Skin epidermis (tissue), 12 donors: ENCODE measurements around the gene ORAI2.
"Not testable (repeated sequence)": the region's sequence is repeated elsewhere in the genome, so short reads cannot be mapped to it uniquely, and the experiment has no call there.

Experiments
- H3K27ac ChIP-seq, 21 experiments: fragments of 200-600 bp; sonication (generic) in 11 of 21; one replicate each; pipeline ENCODE4 v1.5.0; 2020; ENCODE audit warnings: mild to moderate bottlenecking in 3 of 21, inconsistent platforms in 2 of 21, moderate library complexity in 2 of 21
- H3K4me3 ChIP-seq, 7 experiments: fragments of 200-600 bp; sonication (generic) in 2 of 7; one replicate each; pipeline ENCODE4 v1.5.0; 2020; ENCODE audit warnings: inconsistent platforms in 2 of 7, mild to moderate bottlenecking in 2 of 7, moderate library complexity in 1 of 7

Gene ORAI2

DNA sequence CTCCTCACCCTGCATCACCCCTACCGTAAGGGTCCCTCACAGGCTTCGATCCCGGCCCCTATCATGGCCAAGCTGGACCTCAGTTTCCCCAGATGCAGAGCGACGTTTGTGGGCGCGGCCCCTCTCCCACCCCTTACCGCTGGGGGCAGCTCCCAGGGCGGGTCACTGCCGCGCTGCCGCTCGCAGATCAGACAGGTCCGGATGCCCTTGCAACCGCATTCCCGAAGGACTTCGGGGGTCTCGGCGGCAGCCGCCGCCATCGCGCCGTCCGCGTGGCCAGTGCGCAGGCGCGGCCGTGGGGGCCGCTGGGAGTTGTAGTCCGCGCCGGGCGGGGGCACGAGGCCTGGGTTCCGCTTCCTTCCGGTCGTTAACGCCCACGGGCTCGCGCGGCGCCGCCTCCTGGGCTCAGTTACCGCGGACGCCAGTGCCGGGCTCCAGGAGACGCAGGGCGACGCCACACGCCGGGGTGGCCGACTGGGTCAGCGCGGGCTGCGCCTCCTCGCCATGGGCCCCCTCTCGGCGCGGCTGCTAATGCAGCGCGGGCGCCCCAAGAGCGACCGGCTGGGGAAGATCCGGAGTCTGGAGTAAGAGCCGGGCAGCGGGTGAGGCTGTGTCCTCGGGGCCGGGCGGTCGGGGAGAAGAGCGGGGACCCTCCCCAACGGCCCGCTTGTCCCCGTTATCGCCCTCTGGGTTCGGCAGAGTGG, 31.4 kb downstream of the ORAI2 start, which contains the start of the genes ALKBH4 and LRWD1:
Gene ALKBH4 (minus strand): TSS at position 287 of the 704 bp plus-strand sequence. CDS start 27 bp downstream, at position 260.
Gene LRWD1 (plus strand): TSS at position 408 of the 704 bp plus-strand sequence. CDS start 97 bp downstream, at position 505.
- Histone ChIP-seq H3K27ac (peak within 1 kb of the TSS; percentile 55 to 93 (median 85)), H3K4me3 (peak within 1 kb of the TSS; percentile 79 to 100 (median 86))

DNA sequence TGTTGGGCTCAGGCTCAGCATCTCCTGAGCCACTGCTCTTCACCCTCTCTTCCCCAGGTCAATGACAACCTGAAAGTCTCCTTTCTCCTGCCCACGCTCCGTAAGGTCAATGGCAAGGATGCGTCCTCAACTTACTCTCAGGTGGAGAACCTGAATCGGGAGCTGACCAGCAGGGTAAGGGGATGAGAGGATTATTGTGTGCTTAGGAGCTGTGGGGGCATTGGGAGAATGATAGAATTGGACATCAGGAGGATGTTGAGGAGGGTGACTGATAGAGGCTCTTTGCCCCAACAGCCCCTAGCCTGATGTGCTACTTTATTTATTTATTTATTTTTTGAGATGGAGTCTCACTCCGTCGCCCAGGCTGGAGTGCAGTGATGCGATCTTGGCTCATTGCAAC, 32.7 kb downstream of the ORAI2 start:
- Histone ChIP-seq H3K4me3 (peak overlapping the region in 1 of 7 experiments; percentile 99), H3K27ac (peak overlapping the region in 1 of 21 experiments; percentile 86)

DNA sequence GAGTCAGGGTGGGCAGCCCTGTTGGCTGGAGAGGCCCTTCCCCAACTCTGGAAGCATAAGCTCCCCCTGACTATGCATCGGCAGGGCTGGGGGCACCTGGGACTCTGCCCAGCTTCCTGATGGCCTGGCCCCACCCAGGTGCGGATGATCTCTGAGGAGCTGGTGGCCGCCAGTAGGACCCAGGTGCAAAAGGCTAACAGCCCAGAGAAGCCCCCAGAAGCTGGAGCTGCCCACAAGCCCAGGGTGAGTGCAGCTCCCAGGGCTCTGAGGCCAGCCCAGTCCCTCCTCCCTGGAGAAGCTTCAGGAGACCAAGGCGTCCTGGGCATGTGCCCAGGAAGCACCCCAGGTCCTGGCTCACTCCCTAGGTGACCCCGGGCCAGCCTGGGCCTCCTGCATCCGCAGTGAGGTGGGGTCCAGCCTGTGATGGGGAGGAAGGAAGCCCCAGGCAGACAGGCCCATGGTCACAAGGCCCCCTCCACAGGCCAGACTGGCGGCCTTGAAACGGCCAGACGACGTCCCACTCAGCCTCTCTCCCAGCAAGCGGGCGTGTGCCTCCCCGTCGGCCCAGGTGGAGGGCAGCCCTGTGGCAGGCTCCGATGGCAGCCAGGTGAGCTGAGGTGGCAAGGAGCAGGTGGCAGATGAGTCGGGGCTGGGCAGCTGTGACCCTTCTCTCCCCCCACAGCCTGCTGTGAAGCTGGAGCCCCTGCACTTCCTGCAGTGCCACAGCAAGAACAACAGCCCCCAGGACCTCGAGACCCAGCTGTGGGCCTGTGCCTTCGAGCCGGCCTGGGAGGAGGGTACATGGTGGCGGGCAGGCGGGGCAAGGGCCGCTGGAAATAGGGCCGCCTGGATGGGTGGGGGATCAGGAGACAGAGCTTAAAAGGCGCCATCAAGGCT, 34.5 kb downstream of the ORAI2 start:
- Histone ChIP-seq H3K27ac (no peak overlapping the region), H3K4me3 (no peak overlapping the region)

DNA sequence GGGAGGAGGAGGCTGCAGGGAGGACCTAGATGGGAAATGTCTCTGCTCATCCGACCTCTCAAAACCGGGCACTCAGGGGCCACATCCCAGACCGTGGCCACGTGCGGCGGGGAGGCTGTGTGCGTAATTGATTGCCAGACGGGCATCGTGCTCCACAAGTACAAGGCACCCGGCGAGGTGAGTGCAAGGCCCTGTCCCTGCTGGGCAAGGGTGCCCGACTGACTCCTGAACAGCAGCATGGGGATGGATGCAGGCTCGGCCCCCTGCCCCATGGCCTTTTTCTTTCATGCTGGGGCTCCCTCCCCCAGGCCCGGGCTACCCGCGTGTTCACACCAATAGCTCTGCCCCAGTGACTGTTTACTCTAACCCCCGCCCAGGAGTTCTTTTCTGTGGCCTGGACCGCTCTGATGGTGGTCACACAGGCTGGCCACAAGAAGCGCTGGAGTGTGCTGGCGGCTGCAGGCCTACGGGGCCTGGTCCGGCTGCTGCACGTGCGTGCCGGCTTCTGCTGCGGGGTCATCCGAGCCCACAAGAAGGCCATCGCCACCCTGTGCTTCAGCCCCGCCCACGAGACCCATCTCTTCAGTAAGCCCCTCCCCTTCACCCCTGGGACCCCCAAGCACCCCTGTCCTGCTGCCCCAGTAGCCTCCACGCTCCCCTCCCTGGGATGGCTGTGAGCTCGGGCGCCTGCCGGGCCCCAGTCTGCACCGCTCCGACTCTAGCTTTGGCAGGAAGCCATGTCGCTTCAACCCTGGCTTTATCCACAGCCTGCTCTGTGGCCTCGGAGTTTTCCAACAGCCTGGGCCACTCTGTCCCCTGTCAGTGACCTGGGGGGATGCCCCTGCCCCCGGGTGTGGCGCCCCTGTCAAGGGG, 35.3 kb downstream of the ORAI2 start:
- H3K4me3 ChIP-seq = no peak overlapping the region
- no peak overlapping the region for H3K27ac ChIP-seq

DNA sequence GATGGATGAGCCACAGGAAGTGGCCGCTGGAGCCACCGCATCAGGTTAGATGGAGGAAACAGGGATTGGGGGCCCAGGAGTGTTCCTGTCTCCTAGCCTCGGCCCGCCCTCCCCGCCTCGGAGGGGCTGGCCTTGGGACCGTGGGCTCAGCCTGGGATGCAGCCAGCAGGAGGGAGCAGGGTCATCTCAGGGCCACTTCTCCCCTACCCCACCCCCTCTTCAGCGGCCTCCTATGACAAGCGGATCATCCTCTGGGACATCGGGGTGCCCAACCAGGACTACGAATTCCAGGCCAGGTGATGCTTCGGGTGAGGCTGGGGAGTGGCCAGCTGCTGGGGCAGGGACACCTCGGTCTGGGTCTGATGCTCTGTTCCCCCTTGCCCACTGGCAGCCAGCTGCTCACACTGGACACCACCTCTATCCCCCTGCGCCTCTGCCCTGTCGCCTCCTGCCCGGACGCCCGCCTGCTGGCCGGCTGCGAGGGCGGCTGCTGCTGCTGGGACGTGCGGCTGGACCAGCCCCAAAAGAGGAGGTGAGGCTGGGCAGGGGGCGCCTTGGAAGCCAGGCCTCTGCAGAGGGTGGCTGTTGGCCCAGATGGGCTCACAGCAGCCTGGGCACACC, 36.1 kb downstream of the ORAI2 start:
- Histone ChIP-seq H3K27ac (no peak overlapping the region), H3K4me3 (no peak overlapping the region)

DNA sequence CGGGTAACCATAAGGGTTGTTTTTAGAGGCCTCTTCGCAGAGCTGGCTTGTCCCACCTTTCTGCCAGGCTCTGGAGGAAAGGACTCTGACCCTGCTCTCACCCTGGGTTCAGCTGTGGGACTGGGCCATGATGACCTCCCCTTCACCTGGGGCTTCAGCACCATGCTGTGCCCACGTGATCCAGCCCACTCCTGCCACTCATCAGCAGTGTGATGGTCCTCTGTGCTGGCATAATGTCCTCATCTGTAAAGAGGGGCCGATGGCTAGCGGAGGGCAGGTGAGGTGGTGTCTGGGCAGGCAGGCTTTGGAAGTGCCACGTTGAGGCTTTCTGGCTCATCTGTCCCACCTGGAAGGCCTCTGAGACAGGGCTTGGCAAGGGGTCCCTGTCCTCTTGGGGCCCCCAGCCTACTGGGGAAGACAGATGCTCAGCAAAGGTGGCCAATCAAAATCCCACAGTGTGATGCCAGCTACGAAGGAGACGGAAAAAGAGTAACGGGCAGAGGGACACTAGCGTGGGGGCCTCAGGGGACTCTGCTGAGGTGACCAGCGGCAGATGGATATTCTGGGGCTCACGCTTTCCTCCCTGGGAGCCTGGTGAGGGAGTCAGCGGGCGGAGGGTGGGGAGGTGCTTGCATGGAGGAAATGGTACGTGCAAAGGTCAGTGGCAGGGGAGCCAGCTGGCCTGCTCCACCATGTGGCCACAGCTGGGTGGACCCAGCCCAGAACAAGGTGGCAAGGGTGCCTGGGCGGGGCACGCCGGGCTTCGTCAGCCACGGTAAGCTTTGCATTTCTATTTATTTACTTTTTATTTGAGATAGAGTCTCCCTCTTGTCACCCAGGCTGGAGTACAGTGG, 36.8 kb downstream of the ORAI2 start:
- Histone ChIP-seq H3K4me3 (no peak overlapping the region), H3K27ac (no peak overlapping the region)

DNA sequence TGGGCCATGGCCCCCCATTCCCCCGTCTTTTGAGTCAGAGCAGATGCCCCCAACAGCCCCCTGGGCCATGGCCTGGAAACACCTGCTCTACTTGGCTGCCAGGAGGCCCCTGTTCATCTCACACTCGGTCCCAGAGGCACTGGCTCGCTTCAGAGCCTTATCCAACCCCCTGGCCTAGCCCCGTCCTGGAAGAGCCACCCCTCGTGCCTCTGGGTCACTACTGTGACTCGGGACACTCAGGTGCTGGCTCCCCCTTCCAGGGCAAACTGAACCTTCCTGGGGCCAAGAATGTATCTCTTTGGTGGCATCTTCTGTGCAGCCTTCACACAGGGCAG, 38.4 kb downstream of the ORAI2 start:
- no peak overlapping the region for H3K27ac ChIP-seq
- H3K4me3 ChIP-seq = no peak overlapping the region

DNA sequence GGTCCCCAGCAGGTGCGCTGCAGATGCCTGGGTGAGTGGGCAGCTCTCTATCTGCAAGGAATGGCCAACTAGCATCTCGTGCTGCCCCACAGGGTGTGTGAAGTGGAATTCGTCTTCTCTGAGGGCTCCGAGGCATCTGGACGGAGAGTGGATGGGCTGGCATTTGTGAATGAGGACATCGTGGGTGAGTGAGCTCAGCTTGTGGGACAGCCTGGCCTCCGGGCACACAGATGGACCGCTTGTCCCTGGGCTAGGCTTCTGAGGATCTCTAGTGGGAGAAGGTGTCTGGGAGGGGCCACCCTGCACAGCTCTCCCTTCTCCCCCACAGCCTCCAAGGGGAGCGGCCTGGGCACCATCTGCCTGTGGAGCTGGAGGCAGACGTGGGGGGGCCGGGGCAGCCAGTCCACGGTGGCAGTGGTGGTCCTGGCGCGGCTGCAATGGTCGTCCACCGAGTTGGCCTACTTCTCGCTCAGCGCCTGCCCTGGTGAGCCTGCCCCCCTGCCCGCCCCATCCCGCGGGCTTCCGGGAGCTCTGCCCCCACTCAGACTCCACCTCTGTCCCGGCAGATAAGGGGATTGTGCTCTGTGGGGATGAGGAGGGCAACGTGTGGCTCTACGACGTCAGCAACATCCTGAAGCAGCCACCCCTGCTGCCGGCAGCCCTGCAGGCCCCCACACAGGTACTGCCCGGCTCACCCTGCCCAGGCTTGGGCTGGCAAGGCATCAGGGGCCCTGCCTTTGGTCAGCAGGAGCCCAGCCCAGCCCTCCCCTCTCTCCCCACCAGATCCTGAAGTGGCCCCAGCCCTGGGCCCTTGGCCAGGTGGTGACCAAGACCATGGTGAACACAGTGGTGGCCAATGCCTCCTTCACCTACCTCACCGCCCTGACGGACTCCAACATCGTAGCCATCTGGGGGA, 39.0 kb downstream of the ORAI2 start:
- Histone ChIP-seq H3K4me3 (no peak overlapping the region), H3K27ac (no peak overlapping the region)

DNA sequence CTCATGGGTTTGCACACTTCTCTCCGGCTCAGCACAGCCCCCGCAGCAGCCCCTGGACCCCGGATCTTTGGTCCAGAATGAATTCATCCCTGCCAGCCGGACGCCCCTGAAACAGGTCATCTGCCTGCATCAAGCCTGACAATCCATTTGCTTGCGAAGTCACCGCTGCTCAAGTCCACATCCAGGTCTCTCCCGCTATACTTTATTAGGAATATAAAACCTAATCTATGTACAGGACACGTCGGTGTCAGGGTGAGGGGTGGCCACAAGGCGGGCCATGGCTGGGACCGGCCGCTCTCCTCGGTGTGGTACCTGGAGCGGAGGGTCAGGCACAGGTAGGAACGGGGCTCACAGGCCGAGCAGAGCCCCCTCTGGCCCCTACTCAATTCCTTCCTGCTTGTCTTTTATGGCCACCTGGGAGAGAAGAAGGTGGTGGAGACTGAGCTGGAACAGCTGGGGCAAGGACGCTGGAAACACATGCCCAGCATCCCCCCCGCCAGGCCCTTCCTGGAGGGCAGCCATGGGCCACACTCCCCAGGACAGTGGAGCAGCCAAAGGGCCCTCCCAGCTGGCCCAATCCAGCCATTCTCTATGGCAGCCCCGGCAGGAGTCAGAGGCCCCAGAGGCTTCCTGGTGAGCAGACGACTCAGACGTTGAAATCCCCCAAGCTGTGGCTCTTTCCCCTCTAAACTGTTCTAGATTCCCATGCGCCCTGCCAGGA, 40.1 kb downstream of the ORAI2 start:
- no peak overlapping the region for H3K27ac ChIP-seq
- no peak overlapping the region for H3K4me3 ChIP-seq

DNA sequence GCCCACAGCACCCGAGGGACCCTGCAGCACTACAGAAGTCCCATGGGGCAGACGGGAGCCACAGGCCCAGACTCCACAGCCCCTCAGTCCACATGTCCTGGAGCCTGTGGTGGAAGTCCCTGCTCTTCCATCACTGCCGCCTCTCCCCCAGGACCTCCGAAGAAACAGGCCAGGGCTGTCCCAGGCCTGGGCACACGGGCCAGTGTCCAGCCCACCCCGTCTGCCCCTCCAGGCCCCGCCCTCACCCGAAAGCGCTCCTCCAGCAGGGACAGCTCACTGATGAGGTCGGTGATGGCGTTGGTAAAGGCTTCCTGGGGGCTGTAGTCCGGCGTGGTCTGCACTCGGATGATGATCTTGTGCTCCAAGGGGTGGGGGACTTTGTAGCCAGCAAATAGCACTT, 40.7 kb downstream of the ORAI2 start:
- not testable (repeated sequence) for H3K27ac ChIP-seq, H3K4me3 ChIP-seq

DNA sequence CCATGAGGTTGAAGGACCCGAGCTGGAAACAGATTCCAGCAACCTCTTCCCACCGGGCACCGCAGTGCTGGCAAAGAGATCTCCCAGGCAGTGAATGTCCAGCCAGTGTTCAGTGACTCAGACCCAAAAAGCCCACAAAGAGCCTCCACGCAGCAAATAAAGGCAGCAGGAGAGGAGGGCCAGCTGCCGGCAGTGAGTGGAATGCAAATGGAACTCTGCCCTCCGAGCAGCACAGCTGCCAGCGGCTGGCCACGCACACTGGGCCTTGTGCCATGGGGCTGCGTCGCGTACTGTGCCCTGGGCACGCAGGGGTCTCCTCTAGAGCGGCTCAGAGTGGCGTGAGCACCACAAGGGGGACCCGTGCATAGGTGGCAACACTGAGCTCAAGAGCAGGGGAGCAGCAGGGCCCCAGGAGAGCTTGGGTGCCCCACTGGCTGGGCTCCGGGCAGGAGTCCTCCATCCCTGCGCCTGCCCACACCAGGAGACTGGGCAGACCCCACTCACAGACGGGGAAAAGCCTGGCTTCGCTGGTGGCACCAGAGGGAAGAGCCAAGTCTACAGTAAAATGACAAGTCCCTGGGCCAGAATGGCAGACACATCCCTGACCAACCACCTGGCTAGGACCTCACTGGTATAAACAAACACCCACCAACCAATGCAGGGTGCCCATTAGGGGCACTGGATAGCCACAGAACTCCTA, 41.5 kb downstream of the ORAI2 start:
- not testable (repeated sequence) for H3K4me3 ChIP-seq, H3K27ac ChIP-seq

DNA sequence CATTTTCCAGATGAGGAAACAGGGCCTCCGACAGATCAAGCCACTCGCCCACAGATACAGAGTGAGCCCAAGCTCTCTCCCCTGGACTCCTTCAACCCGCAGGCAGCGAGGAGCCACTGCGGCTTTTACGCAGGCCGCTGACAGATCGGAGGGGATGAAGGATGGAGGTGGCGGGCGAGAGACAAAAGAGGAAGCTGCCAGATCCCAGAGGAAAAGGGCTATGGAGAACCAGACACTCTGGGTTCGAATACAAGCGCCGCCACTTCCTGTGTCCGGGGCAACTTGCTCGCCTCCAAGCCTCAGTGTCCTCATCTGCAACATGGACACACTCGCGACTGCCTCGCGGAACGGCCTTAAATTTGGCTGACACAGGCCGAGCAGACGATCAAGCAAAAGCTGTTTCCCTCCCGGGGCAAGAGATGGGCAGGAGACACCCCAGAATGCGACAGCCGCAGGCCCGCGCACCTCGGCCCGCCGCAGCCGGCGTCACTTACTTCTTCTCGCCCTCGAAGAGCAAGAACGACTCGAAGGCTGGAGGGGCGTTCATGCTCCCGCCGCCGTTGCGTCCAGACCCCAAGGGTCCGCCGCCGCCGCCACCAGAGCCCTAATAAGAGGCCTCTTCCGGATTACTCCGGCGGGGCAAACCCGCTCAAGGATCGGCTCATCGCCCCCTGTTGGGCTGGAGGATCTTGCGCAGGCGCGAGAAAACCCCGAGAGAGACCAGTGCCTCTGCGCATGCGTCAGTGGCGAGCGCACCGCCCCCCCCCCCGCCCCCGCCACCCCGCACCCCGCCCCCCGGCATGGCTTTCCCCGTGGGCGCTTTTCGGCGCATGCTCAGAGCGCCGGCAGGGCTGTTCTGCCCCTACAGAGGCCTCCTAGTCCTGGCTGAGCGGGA, 45.2 kb downstream of the ORAI2 start, which contains the start of gene POLR2J:
Gene POLR2J (minus strand): TSS at position 609 of the 895 bp plus-strand sequence. CDS start 62 bp downstream, at position 547.
- peak within 1 kb of the TSS in 10 of 21 experiments; percentile 41 to 79 (median 53) for H3K27ac ChIP-seq
- H3K4me3 ChIP-seq = peak within 1 kb of the TSS; percentile 25 to 54 (median 35)

DNA sequence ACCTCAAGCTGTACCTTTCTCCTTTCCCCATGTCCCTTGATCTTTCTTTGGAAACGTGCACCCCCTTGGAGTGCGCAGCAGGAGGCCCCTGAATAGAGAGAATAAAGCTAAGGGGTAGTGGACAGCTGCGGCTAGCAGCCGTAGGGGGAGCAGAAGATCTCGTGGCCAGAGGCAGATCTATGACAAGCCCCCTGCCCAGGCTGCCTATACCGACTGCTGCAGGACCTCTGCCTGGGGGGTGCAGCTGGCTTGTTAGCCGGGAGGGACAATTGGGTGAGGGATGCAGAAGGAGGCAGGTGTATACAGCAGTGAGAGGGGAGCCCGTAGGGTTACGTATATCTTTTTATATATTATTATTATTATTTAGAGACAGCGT, 45.8 kb downstream of the ORAI2 start:
- H3K27ac ChIP-seq = not testable (repeated sequence)
- peak overlapping the region in 1 of 7 experiments; percentile 33 for H3K4me3 ChIP-seq

DNA sequence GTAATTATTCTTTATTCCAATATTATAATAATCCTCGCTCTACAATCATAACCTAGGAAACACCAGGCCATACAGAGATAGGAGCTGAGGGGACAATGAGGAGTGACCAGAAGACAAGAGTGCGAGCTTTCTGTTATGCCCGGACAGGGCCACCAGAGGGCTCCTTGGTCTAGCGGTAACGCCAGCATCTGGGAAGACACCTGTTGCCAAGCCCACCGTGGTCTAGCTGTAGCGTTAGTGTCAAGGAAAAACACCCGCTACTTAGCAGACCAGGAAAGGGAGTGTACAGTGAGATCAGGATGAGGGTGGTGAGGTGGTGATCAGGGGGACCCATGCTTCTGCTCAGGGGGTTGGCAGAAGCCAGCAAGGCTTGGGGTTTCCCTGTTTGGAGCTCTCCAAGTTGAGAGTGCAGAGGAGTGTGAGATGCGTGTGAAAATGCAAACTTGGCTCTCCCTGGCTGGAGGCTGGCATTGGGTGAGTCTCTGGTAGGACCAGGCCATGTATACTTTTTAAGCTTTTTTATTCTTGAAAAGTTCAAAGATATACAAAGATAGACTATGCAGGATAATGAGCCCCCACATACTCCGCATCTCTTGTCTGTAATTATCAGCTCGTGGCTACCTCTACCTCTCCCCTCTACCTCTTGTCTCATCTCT, 46.7 kb downstream of the ORAI2 start:
- not testable (repeated sequence) for H3K27ac ChIP-seq, H3K4me3 ChIP-seq

DNA sequence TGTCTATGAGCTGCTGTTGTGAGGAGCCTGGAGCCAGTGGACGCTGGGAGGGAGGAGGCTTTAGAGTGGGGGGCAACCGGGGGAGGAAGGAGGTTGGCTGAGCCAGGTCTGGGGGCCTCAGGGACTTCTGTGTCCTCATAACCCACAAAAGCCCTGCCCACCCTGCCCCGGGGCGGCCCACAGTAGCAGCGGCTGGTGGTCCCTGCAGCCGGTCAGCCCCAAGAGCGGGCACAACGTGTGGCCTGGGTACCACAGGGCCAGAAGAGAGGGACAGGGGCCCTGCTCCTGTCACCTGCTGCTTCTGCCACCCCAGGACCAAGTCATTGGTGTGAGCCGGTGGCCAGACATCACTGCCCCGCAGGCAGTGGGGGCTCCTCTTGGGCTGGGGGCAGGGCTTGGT, 48.6 kb downstream of the ORAI2 start:
- H3K27ac ChIP-seq, H3K4me3 ChIP-seq: not testable (repeated sequence)
